ENCODE measurements around the gene SOX6.

SOX6 gene

DNA sequence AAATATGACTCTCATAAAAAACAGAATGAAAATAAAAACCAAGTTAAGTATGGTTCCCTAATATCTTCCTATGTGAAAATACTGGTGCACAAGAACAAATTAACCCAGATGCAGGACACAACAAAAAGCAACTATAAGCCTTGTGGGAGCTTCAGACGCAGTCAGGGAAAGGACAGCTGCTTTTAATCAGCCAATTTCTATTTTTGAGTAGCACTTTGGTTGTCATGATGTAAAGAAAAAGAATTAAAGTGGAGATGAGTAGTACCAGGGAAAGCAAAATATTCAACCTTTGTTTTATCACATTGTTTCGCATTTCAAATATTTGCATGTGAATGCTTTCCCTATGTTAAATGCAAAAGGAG lies 339.9 kb downstream of the SOX6 start:
- no peak overlapping the region for H2BK5ac ChIP-seq (ENCODE audit: low read length)
- DNase-seq (ENCODE audit: low spot score) = no peak
- H2AFZ ChIP-seq (ENCODE audit: low read length) = no peak overlapping the region
- no peak overlapping the region for H3K4me2 ChIP-seq (ENCODE audit: insufficient read depth, low read length, poor library complexity, severe bottlenecking)
- no peak overlapping the region for H2BK120ac ChIP-seq (ENCODE audit: low read depth, low read length)
- H3K27ac ChIP-seq (replicated peaks; ENCODE audit: low read length) = no peak overlapping the region
- H2BK15ac ChIP-seq (ENCODE audit: low read length) = no peak overlapping the region
- no peaks in the 10 kb centered on the region for H3K9me3 ChIP-seq (replicated peaks in 1 of 2; ENCODE audit: control insufficient read depth in 2 of 2, insufficient read depth in 1 of 2, low read depth in 1 of 2, low read length in 2 of 2)
- H3K4me1 ChIP-seq (ENCODE audit: control insufficient read depth in 2 of 2, insufficient read depth in 1 of 2, low read depth in 1 of 2, low read length in 2 of 2) = peaks cover 7 to 12% of the 10 kb centered on the region in 2 donors
- no peak overlapping the region for H3K18ac ChIP-seq (ENCODE audit: low read length)
- no peak overlapping the region for H3K4me3 ChIP-seq (ENCODE audit: low read length in 2 of 2)
- no peaks in the 10 kb centered on the region for H3K79me1 ChIP-seq (ENCODE audit: low read depth, low read length)
- no CpG with 5 or more reads among the region's 2 CpGs for WGBS, 2 donors (ENCODE audit: extremely low coverage in 2 of 2, insufficient read length in 2 of 2, insufficient replicate concordance in 1 of 2)
- no peaks in the 10 kb centered on the region for H3K27me3 ChIP-seq (ENCODE audit: control insufficient read depth in 3 of 3, insufficient read depth in 3 of 3, low read depth in 1 of 3, low read length in 3 of 3)
- no peak overlapping the region for H3K14ac ChIP-seq (ENCODE audit: low read length)
- H3K4ac ChIP-seq (ENCODE audit: low read length) = no peak overlapping the region
- no peaks in the 10 kb centered on the region for H3K36me3 ChIP-seq (replicated peaks in 1 of 2; ENCODE audit: control insufficient read depth in 2 of 2, insufficient read depth in 2 of 2, low read length in 2 of 2)
- H4K8ac ChIP-seq (ENCODE audit: low read depth, low read length) = no peak overlapping the region
- no peak overlapping the region for H2AK5ac ChIP-seq (ENCODE audit: low read depth, low read length)
- no peak overlapping the region for H4K91ac ChIP-seq (ENCODE audit: low read depth, low read length, poor library complexity)
- H2BK12ac ChIP-seq (ENCODE audit: low read length) = no peak overlapping the region
- no peak overlapping the region for H3K9ac ChIP-seq (ENCODE audit: low read depth, low read length, poor library complexity)
- no peak overlapping the region for H3K23ac ChIP-seq (ENCODE audit: low read depth, low read length, poor library complexity)

DNA sequence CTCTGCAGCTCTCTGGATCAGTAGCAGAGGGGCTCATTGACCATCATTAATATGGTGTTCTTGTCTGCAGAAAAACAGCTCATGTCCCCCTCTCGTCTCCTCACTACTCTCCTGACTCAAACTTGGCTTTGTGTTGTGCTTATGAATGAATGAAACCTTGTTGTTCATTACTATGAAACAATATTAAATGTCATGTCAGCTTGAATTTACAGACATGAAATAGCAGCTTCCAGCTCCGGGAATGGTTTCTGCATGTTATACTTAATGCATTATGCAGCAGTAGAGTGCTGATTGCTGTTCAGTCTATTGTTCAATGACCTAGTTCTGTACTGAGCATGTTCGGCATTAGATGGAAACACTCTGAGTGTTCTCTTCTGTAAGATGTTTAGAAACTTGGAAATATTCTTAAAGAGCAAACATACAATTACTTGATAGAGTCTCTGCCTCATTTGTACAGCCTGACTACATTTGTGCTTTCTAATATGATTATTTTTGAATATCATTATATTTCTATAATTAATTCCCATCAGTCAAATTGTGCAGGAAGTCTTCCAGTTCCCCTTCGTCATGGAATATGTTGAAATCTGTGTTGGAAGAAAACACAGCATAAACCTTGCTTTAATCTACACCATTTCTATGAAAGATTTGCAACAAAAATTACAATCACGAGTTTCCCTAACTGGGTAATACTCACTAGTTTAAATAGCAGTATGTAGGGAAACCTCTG lies 340.4 kb downstream of the SOX6 start:
- no peak overlapping the region for H2BK5ac ChIP-seq (ENCODE audit: low read length)
- no peak overlapping the region for H2AK5ac ChIP-seq (ENCODE audit: low read depth, low read length)
- H2BK15ac ChIP-seq (ENCODE audit: low read length) = no peak overlapping the region
- H3K9me3 ChIP-seq (replicated peaks in 1 of 2; ENCODE audit: control insufficient read depth in 2 of 2, insufficient read depth in 1 of 2, low read depth in 1 of 2, low read length in 2 of 2) = no peaks in the 10 kb centered on the region
- no CpG with 5 or more reads among the region's 5 CpGs for WGBS, 2 donors (ENCODE audit: extremely low coverage in 2 of 2, insufficient read length in 2 of 2, insufficient replicate concordance in 1 of 2)
- H3K27me3 ChIP-seq (ENCODE audit: control insufficient read depth in 3 of 3, insufficient read depth in 3 of 3, low read depth in 1 of 3, low read length in 3 of 3) = no peaks in the 10 kb centered on the region
- H3K9ac ChIP-seq (ENCODE audit: low read depth, low read length, poor library complexity) = no peak overlapping the region
- no peak overlapping the region for H4K8ac ChIP-seq (ENCODE audit: low read depth, low read length)
- no peak overlapping the region for H3K4me3 ChIP-seq (ENCODE audit: low read length in 2 of 2)
- DNase-seq (ENCODE audit: low spot score) = no peak
- H3K4ac ChIP-seq (ENCODE audit: low read length) = no peak overlapping the region
- H3K79me1 ChIP-seq (ENCODE audit: low read depth, low read length) = no peaks in the 10 kb centered on the region
- no peak overlapping the region for H2BK120ac ChIP-seq (ENCODE audit: low read depth, low read length)
- no peak overlapping the region for H3K27ac ChIP-seq (replicated peaks; ENCODE audit: low read length)
- peak overlapping the region; percentile 61 for H2AFZ ChIP-seq (ENCODE audit: low read length)
- no peak overlapping the region for H3K23ac ChIP-seq (ENCODE audit: low read depth, low read length, poor library complexity)
- H4K91ac ChIP-seq (ENCODE audit: low read depth, low read length, poor library complexity) = no peak overlapping the region
- no peak overlapping the region for H3K4me2 ChIP-seq (ENCODE audit: insufficient read depth, low read length, poor library complexity, severe bottlenecking)
- H3K36me3 ChIP-seq (replicated peaks in 1 of 2; ENCODE audit: control insufficient read depth in 2 of 2, insufficient read depth in 2 of 2, low read length in 2 of 2) = no peaks in the 10 kb centered on the region
- no peak overlapping the region for H3K18ac ChIP-seq (ENCODE audit: low read length)
- H3K14ac ChIP-seq (ENCODE audit: low read length) = no peak overlapping the region
- H2BK12ac ChIP-seq (ENCODE audit: low read length) = no peak overlapping the region
- peaks cover 7 to 12% of the 10 kb centered on the region in 2 donors for H3K4me1 ChIP-seq (ENCODE audit: control insufficient read depth in 2 of 2, insufficient read depth in 1 of 2, low read depth in 1 of 2, low read length in 2 of 2)

DNA sequence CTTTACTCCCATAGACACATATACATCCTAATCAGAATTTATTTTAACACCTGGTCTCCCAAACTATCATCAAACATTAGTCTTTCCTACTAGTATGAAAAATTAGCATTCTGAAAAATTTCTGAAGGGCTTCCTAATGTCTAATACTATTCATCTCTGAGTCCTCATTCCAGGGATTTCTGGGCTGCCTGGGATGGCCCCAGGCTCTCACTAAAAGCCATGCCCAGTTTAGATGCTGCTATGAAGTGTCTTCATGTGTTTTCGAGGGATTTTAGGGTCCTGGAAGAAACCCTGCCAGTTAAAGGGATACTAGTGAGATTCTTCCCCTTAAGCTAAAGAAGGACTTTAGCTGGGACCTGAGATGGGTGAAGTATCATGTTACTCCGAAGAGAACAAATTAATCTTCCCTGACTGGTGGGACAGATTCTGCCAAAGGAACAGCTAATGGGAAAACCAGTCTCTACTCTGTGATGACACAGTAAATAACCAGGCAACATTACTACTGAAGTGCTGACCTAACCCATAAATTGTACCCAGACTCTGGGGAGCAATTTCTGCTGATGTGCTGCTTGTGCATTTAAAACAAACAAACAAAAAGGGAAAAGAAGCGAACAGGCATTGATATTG lies 342.6 kb downstream of the SOX6 start:
- Histone ChIP-seq H2BK120ac (ENCODE audit: low read depth, low read length) (no peak overlapping the region), H3K9ac (ENCODE audit: low read depth, low read length, poor library complexity) (no peak overlapping the region), H3K4me3 (ENCODE audit: low read length in 2 of 2) (no peak overlapping the region), H3K9me3 (replicated peaks in 1 of 2; ENCODE audit: control insufficient read depth in 2 of 2, insufficient read depth in 1 of 2, low read depth in 1 of 2, low read length in 2 of 2) (no peaks in the 10 kb centered on the region), H3K4me1 (ENCODE audit: control insufficient read depth in 2 of 2, insufficient read depth in 1 of 2, low read depth in 1 of 2, low read length in 2 of 2) (peaks cover 6 to 12% of the 10 kb centered on the region in 2 donors), H2AK5ac (ENCODE audit: low read depth, low read length) (no peak overlapping the region), H2BK15ac (ENCODE audit: low read length) (no peak overlapping the region), H3K18ac (ENCODE audit: low read length) (no peak overlapping the region), H3K4ac (ENCODE audit: low read length) (no peak overlapping the region), H3K79me1 (ENCODE audit: low read depth, low read length) (no peaks in the 10 kb centered on the region), H3K4me2 (ENCODE audit: insufficient read depth, low read length, poor library complexity, severe bottlenecking) (no peak overlapping the region), H2BK12ac (ENCODE audit: low read length) (no peak overlapping the region), H3K23ac (ENCODE audit: low read depth, low read length, poor library complexity) (no peak overlapping the region), H2BK5ac (ENCODE audit: low read length) (no peak overlapping the region), H3K14ac (ENCODE audit: low read length) (no peak overlapping the region), H3K36me3 (replicated peaks in 1 of 2; ENCODE audit: control insufficient read depth in 2 of 2, insufficient read depth in 2 of 2, low read length in 2 of 2) (no peaks in the 10 kb centered on the region), H2AFZ (ENCODE audit: low read length) (no peak overlapping the region), H3K27ac (replicated peaks; ENCODE audit: low read length) (no peak overlapping the region), H4K91ac (ENCODE audit: low read depth, low read length, poor library complexity) (no peak overlapping the region), H3K27me3 (ENCODE audit: control insufficient read depth in 3 of 3, insufficient read depth in 3 of 3, low read depth in 1 of 3, low read length in 3 of 3) (no peaks in the 10 kb centered on the region), H4K8ac (ENCODE audit: low read depth, low read length) (no peak overlapping the region)
- WGBS, 2 donors (ENCODE audit: extremely low coverage in 2 of 2, insufficient read length in 2 of 2, insufficient replicate concordance in 1 of 2) = no CpG with 5 or more reads among the region's 3 CpGs
- no peak for DNase-seq (ENCODE audit: low spot score)

DNA sequence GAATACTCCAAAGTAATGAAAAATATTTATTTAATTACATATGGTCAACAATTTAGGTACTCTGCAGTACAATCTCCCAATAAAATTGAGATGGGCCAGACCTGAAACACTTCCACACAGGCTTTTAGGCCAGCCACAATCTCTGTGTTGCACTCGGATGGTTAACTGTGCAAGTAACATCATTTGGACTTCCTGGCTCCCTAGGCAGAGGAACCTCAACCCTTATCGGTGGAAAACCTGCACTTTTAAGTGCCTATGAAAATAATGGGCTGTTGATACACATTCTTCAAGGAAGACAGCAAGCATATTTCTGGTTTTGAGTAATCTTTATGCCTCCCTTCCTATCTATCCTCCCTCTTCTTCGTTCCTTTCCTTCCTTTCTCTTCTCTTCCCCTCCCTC lies 343.1 kb downstream of the SOX6 start:
- 100% methylated on average over 1 of the region's 3 CpGs; no CpG with 5 or more reads in 1 of the 2 donors for whole genome bisulfite sequencing, 2 donors (ENCODE audit: extremely low coverage in 2 of 2, insufficient read length in 2 of 2, insufficient replicate concordance in 1 of 2)
- Histone ChIP-seq H3K4me3 (ENCODE audit: low read length in 2 of 2) (no peak overlapping the region), H2BK12ac (ENCODE audit: low read length) (no peak overlapping the region), H3K23ac (ENCODE audit: low read depth, low read length, poor library complexity) (no peak overlapping the region), H3K18ac (ENCODE audit: low read length) (no peak overlapping the region), H2BK15ac (ENCODE audit: low read length) (no peak overlapping the region), H3K9ac (ENCODE audit: low read depth, low read length, poor library complexity) (no peak overlapping the region), H3K79me1 (ENCODE audit: low read depth, low read length) (no peaks in the 10 kb centered on the region), H3K4ac (ENCODE audit: low read length) (no peak overlapping the region), H3K27me3 (ENCODE audit: control insufficient read depth in 3 of 3, insufficient read depth in 3 of 3, low read depth in 1 of 3, low read length in 3 of 3) (no peaks in the 10 kb centered on the region), H3K4me1 (ENCODE audit: control insufficient read depth in 2 of 2, insufficient read depth in 1 of 2, low read depth in 1 of 2, low read length in 2 of 2) (peaks cover 6 to 12% of the 10 kb centered on the region in 2 donors), H2BK5ac (ENCODE audit: low read length) (no peak overlapping the region), H4K91ac (ENCODE audit: low read depth, low read length, poor library complexity) (no peak overlapping the region), H3K36me3 (replicated peaks in 1 of 2; ENCODE audit: control insufficient read depth in 2 of 2, insufficient read depth in 2 of 2, low read length in 2 of 2) (no peaks in the 10 kb centered on the region), H2AFZ (ENCODE audit: low read length) (no peak overlapping the region), H2AK5ac (ENCODE audit: low read depth, low read length) (no peak overlapping the region), H3K9me3 (replicated peaks in 1 of 2; ENCODE audit: control insufficient read depth in 2 of 2, insufficient read depth in 1 of 2, low read depth in 1 of 2, low read length in 2 of 2) (no peaks in the 10 kb centered on the region), H3K14ac (ENCODE audit: low read length) (no peak overlapping the region), H4K8ac (ENCODE audit: low read depth, low read length) (no peak overlapping the region), H3K27ac (replicated peaks; ENCODE audit: low read length) (no peak overlapping the region), H3K4me2 (ENCODE audit: insufficient read depth, low read length, poor library complexity, severe bottlenecking) (no peak overlapping the region), H2BK120ac (ENCODE audit: low read depth, low read length) (no peak overlapping the region)
- DNase-seq (ENCODE audit: low spot score) = no peak

All from neuronal stem cell (in vitro differentiated cells).